ENCODE data around the gene FHAD1.
"Not testable (repeated sequence)": the region's sequence is repeated elsewhere in the genome, so short reads cannot be mapped to it uniquely, and the experiment has no call there.

The FHAD1 gene

DNA sequence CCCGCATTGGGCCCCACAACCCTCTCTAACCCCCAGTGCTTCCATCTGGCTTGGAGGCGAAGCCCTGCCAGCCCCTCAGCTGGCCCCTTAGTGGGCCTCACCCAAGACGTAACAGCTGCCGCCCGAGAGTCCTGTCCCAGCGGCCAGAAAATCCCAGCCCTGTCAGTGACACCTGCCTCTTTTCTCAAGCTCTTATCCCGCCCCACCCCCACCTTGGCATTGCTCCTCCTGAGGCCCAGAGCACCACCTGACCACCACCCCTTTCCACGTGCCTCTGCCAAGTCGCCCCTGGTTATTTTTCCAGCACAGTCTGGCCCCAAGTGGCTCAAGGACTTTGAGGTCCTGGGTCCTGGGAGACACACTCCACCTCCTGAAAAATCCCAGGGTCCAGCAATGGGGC is 185.3 kb downstream of the FHAD1 start (continued):
- TF ChIP-seq POU6F1 (CRISPR knock-in tag; IDR thresholded peaks at IDR 0.05; ENCODE audit: borderline replicate concordance, low read depth): no peak
- no peak for TF ChIP-seq GLIS3 (CRISPR knock-in tag; IDR thresholded peaks at IDR 0.05)
- no peak for TF ChIP-seq ZC3H10 (CRISPR knock-in tag; IDR thresholded peaks at IDR 0.05)

DNA sequence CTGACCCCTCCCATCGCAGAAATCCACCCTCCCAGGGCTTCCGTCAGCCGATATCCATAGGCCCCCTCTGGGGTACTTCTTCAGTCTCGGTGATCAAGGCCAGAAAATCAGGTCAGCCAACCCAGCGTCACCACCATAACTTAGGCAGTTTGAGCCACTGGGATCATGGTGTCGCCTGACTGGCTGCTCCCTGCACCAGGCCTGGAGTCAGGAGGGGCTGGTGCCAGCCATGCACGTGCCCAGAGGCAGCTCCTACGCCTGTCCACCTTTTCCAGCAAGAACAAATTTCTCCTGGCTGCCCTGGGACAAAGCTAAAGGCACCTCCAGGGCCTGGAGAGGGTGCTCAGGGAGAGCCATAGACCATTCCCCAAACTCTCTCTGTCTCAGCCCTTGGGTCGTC is 186.4 kb downstream of the FHAD1 start:
- no peak for ATAC-seq

DNA sequence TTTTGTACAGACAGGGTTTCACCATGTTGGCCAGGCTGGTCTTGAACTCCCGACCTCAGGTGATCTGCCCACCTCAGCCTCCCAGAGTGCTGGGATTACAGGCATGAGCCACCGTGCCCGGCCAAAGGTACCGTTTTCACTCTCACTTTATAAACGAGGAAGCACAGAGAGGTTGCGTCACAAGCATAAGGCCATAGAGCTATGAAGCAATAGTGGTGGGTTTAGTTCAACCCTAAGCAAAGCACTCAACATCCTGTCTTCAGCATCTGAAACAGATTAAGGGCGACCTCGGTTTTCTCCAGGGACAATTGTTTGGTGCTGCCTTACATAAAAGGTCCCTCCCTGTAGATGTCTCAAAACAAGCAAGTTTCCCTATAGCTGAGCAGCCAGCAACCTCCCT is 187.7 kb downstream of the FHAD1 start:
- not testable (repeated sequence) for ATAC-seq

More for the DNA sequence above, 186.4 kb downstream of the FHAD1 start:
- TF ChIP-seq ZFP3 (CRISPR knock-in tag; IDR thresholded peaks at IDR 0.05): no peak
- no peak for TF ChIP-seq PPARA (CRISPR knock-in tag; IDR thresholded peaks at IDR 0.05; ENCODE audit: borderline replicate concordance)
- no peak for TF ChIP-seq ZNF70 (CRISPR knock-in tag; IDR thresholded peaks at IDR 0.05)
- TF ChIP-seq BACH2 (CRISPR knock-in tag; IDR thresholded peaks at IDR 0.05; ENCODE audit: borderline replicate concordance): no peak
- TF ChIP-seq SNAI2 (CRISPR knock-in tag; IDR thresholded peaks at IDR 0.05): no peak
- TF ChIP-seq OSR1 (CRISPR knock-in tag; IDR thresholded peaks at IDR 0.05): no peak
- no peak for TF ChIP-seq PATZ1 (CRISPR knock-in tag; IDR thresholded peaks at IDR 0.05; ENCODE audit: borderline replicate concordance)
- no peak for TF ChIP-seq ZNF8 (CRISPR knock-in tag; IDR thresholded peaks at IDR 0.05)
- TF ChIP-seq ZC3H10 (CRISPR knock-in tag; IDR thresholded peaks at IDR 0.05): no peak
- no peak for TF ChIP-seq CSDC2 (CRISPR knock-in tag; IDR thresholded peaks at IDR 0.05)
- TF ChIP-seq CSRNP3 (CRISPR knock-in tag; IDR thresholded peaks at IDR 0.05): no peak
- no peak for TF ChIP-seq ZFP30 (CRISPR knock-in tag; IDR thresholded peaks at IDR 0.05)
- TF ChIP-seq RARB (CRISPR knock-in tag; IDR thresholded peaks at IDR 0.05): no peak
- no peak for TF ChIP-seq ESRRG (CRISPR knock-in tag; IDR thresholded peaks at IDR 0.05)
- TF ChIP-seq TSHZ2 (CRISPR knock-in tag; IDR thresholded peaks at IDR 0.05): no peak
- TF ChIP-seq, protein P1, sequence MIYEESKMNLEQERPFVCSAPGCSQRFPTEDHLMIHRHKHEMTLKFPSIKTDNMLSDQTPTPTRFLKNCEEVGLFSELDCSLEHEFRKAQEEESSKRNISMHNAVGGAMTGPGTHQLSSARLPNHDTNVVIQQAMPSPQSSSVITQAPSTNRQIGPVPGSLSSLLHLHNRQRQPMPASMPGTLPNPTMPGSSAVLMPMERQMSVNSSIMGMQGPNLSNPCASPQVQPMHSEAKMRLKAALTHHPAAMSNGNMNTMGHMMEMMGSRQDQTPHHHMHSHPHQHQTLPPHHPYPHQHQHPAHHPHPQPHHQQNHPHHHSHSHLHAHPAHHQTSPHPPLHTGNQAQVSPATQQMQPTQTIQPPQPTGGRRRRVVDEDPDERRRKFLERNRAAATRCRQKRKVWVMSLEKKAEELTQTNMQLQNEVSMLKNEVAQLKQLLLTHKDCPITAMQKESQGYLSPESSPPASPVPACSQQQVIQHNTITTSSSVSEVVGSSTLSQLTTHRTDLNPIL (CRISPR knock-in tag; IDR thresholded peaks at IDR 0.05; ENCODE audit: low read depth): no peak
- no peak for TF ChIP-seq ARNTL (CRISPR knock-in tag; IDR thresholded peaks at IDR 0.05; ENCODE audit: borderline replicate concordance, low read depth)
- no peak for TF ChIP-seq ZNF565 (CRISPR knock-in tag; conservative IDR thresholded peaks at IDR 0.05; ENCODE audit: low read depth)
- TF ChIP-seq TCF4 (CRISPR knock-in tag; IDR thresholded peaks at IDR 0.05; ENCODE audit: borderline replicate concordance): no peak
- no peak for TF ChIP-seq ISL1 (CRISPR knock-in tag; IDR thresholded peaks at IDR 0.05)

All from SK-N-SH treated with all-trans-retinoic acid at 6 μM for 48 hours (cell line).